SK-N-SH (cell line): ENCODE data around the gene NXNL1. TPM values are rescaled to one million over a fixed set of nuclear protein-coding genes. Genes with fewer than 3 reads are reported as not detected.

ENCODE experiments used
- CTCF ChIA-PET: fragments of 300-600, 350-600 bp; formaldehyde crosslinking; extraction: SDS; loops from one replicate; lab custom pipeline; 2021; lab: Yijun Ruan, JAX
- POLR2A ChIA-PET: fragments of 350-600 bp; sonication (Branson Sonifier 250); formaldehyde crosslinking; extraction: SDS; loops from one replicate; lab custom pipeline; 2020; ENCODE audit warnings: antibody characterized with exemption, inconsistent platforms; lab: Yijun Ruan, JAX
- DNase-seq: peaks from one replicate; pipeline ENCODE4 v3.0.0; 2012
- H2AFZ ChIP-seq: fragments of 200-600 bp; sonication (generic); 2 replicates; pipeline ENCODE4 v1.8.1; 2016; ENCODE audit warnings: antibody characterized with exemption, mild to moderate bottlenecking, low read depth
- H3F3A ChIP-seq: fragments of 200-600 bp; sonication (generic); replicated peaks from 2 replicates; pipeline ENCODE3; 2016; ENCODE audit warnings: antibody characterized with exemption, mild to moderate bottlenecking; ENCODE audit not compliant: insufficient read depth
- H3K27ac ChIP-seq, 2 experiments: fragments of 200-500 bp in 1 of 2; fragments of 200-600 bp in 1 of 2; sonication (Bioruptor generic) in 1 of 2; sonication (generic), shearing (Covaris generic) in 1 of 2; 2 replicates each; pipeline versions ENCODE4 v1.5.1 to v1.6.1; 2014 to 2016; ENCODE audit warnings: low read depth in 2 of 2, inconsistent platforms in 1 of 2, low read length in 1 of 2, mild to moderate bottlenecking in 1 of 2, mixed read lengths in 1 of 2
- H3K27me3 ChIP-seq: fragments of 200-600 bp; sonication (generic), shearing (Covaris generic); 2 replicates; pipeline ENCODE4 v1.6.1; 2016; ENCODE audit warnings: mixed run types; ENCODE audit not compliant: insufficient read depth
- H3K36me3 ChIP-seq, 2 experiments: fragments of 200-500 bp in 1 of 2; fragments of 200-600 bp in 1 of 2; sonication (Bioruptor generic) in 1 of 2; sonication (generic) in 1 of 2; replicated peaks in 1 of 2; 2 replicates each; pipeline versions ENCODE3 to v1.5.1; 2014 to 2016; ENCODE audit warnings: low read length in 1 of 2, mild to moderate bottlenecking in 1 of 2; ENCODE audit not compliant: insufficient read depth in 2 of 2, control insufficient read depth in 1 of 2
- H3K4me1 ChIP-seq, 2 experiments: fragments of 200-500 bp in 1 of 2; fragments of 200-600 bp in 1 of 2; sonication (Bioruptor generic) in 1 of 2; sonication (generic), shearing (Covaris generic) in 1 of 2; 2 replicates each; pipeline versions ENCODE4 v1.5.1 to v1.6.1; 2014 to 2016; ENCODE audit warnings: low read depth in 1 of 2, low read length in 1 of 2, mixed run types in 1 of 2; ENCODE audit not compliant: insufficient read depth in 2 of 2, control insufficient read depth in 1 of 2
- H3K4me2 ChIP-seq: fragments of 200-600 bp; sonication (generic), shearing (Covaris generic); 2 replicates; pipeline ENCODE4 v1.6.1; 2017; ENCODE audit warnings: mixed run types
- H3K4me3 ChIP-seq, 2 experiments: fragments of 200-500 bp in 1 of 2; fragments of 200-600 bp in 1 of 2; sonication (Bioruptor generic) in 1 of 2; sonication (generic), shearing (Covaris generic) in 1 of 2; 2 replicates each; pipeline versions ENCODE4 v1.5.1 to v1.8.1; 2014 to 2016; ENCODE audit warnings: low read depth in 2 of 2, inconsistent platforms in 1 of 2, low read length in 1 of 2, mild to moderate bottlenecking in 1 of 2, mixed read lengths in 1 of 2, moderate library complexity in 1 of 2
- H3K79me2 ChIP-seq: fragments of 200-600 bp; sonication (generic); 2 replicates; pipeline ENCODE4 v1.8.1; 2017; ENCODE audit warnings: mild to moderate bottlenecking; ENCODE audit not compliant: insufficient read depth
- H3K9ac ChIP-seq: fragments of 200-600 bp; sonication (generic); 2 replicates; pipeline ENCODE4 v1.6.1; 2017; ENCODE audit warnings: mixed run types
- H3K9me2 ChIP-seq: fragments of 200-600 bp; sonication (generic); 2 replicates; pipeline ENCODE4 v1.6.1; 2017; ENCODE audit warnings: mixed run types
- H3K9me3 ChIP-seq: fragments of 200-600 bp; sonication (generic); 2 replicates; pipeline ENCODE4 v1.6.1; 2017; ENCODE audit warnings: mixed run types, mild to moderate bottlenecking, moderate library complexity
- H4K20me1 ChIP-seq: fragments of 200-600 bp; sonication (generic); 2 replicates; pipeline ENCODE4 v1.6.1; 2017; ENCODE audit warnings: mild to moderate bottlenecking, mixed run types; ENCODE audit not compliant: insufficient read depth
- CHD2 ChIP-seq: fragments of 150-350 bp; IDR thresholded peaks from 2 replicates; pipeline ENCODE4 v1.6.1; 2018; ENCODE audit warnings: low read length; ENCODE audit not compliant: partially characterized antibody
- FOXJ3 ChIP-seq: sonication (generic); formaldehyde crosslinking; IDR thresholded peaks from 2 replicates; pipeline ENCODE4 v1.5.1; 2020; ENCODE audit warnings: mild to moderate bottlenecking, missing genetic modification reagents
- GATA2 ChIP-seq: sonication (generic); formaldehyde crosslinking; IDR thresholded peaks from 2 replicates; pipeline ENCODE4 v1.5.0; 2020; ENCODE audit warnings: mild to moderate bottlenecking, missing genetic modification reagents
- IRF3 ChIP-seq: fragments of 150-350 bp; IDR thresholded peaks from 2 replicates; pipeline ENCODE4 v1.6.1; 2016; ENCODE audit warnings: mild to moderate bottlenecking, low read depth, low read length
- JUND ChIP-seq: IDR thresholded peaks from 2 replicates; pipeline ENCODE4 v1.4.0; 2012
- MXI1 ChIP-seq: IDR thresholded peaks from 2 replicates; pipeline ENCODE4 v1.6.1; 2012; ENCODE audit warnings: mild to moderate bottlenecking, low read depth, low read length, improper control_type of control experiment
- NFIC ChIP-seq: IDR thresholded peaks from 2 replicates; pipeline ENCODE4 v1.4.0; 2012; ENCODE audit warnings: borderline replicate concordance
- RCOR1 ChIP-seq: fragments of 150-350 bp; IDR thresholded peaks from 2 replicates; pipeline ENCODE4 v1.6.1; 2017; ENCODE audit warnings: antibody characterized with exemption, low read length
- REST ChIP-seq: IDR thresholded peaks from 2 replicates; pipeline ENCODE4 v1.6.1; 2012; ENCODE audit warnings: mild to moderate bottlenecking, low read depth, low read length, moderate library complexity
- RFX5 ChIP-seq: IDR thresholded peaks from 2 replicates; pipeline ENCODE4 v1.6.1; 2012; ENCODE audit warnings: mild to moderate bottlenecking, improper control_type of control experiment, low read length
- RXRA ChIP-seq: IDR thresholded peaks from 2 replicates; pipeline ENCODE4 v1.4.0; 2012; ENCODE audit warnings: low read depth, mild to moderate bottlenecking, borderline replicate concordance
- TAF1 ChIP-seq: IDR thresholded peaks from 2 replicates; pipeline ENCODE4 v1.6.1; 2012; ENCODE audit warnings: low read depth, mild to moderate bottlenecking, low read length, moderate library complexity, borderline replicate concordance
- TCF12 ChIP-seq: IDR thresholded peaks from 2 replicates; pipeline ENCODE4 v1.4.0; 2012
- USF1 ChIP-seq: IDR thresholded peaks from 2 replicates; pipeline ENCODE4 v1.4.0; 2012; ENCODE audit warnings: low read depth, borderline replicate concordance
- WGBS: methylation state at CpG from one replicate; pipeline ENCODE4 v1.1.6; 2017; ENCODE audit warnings: low lambda C conversion rate; 5-methylcytosine and 5-hydroxymethylcytosine counted together
- polyA plus RNA-seq, 3 experiments: library from polyadenylated mRNA; depleted of rRNA; stranded (reverse); fragments of >200 nt; gene quantifications; 2 replicates each; pipeline ENCODE4 v1.2.3, GENCODE V29; 2012
- TF ChIP-seq, protein P1 (sequence below): fragments of 200-600 bp; sonication (generic); IDR thresholded peaks from 2 replicates; pipeline ENCODE4 v1.6.1; 2017; ENCODE audit warnings: antibody characterized with exemption, mild to moderate bottlenecking, moderate library complexity

The NXNL1 gene
- polyA plus RNA-seq, 1 of the 3 experiments (the other 2 are of a cell fraction): not detected

DNA sequence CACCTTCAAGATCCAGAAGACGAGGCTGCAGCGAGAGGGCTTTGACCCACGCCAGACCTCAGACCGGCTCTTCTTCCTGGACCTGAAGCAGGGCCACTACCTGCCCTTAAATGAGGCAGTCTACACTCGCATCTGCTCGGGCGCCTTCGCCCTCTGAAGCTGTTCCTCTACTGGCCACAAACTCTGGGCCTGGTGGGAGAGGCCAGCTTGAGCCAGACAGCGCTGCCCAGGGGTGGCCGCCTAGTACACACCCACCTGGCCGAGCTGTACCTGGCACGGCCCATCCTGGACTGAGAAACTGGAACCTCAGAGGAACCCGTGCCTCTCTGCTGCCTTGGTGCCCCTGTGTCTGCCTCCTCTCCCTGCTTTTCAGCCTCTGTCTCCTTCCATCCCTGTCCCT, 43.7 kb upstream of the NXNL1 start:
- H3K9ac ChIP-seq: no peak overlapping the region
- no peaks in the 10 kb centered on the region for H3K9me3 ChIP-seq
- peaks cover 44% of the 10 kb centered on the region for H3K79me2 ChIP-seq
- no peaks in the 10 kb centered on the region for H3K9me2 ChIP-seq
- no peak overlapping the region for H2AFZ ChIP-seq
- H3K36me3 ChIP-seq: peaks cover 2 to 9% of the 10 kb centered on the region in 2 experiments
- H4K20me1 ChIP-seq: no peaks in the 10 kb centered on the region
- CTCF ChIA-PET: interaction anchor here (2.6 kb wide), 1 partner anchor 9 kb away, joined by 15 read pairs; no protein-coding TSS in a partner anchor
- H3K4me2 ChIP-seq: no peak overlapping the region
- DNase-seq: no peak
- H3K27me3 ChIP-seq: no peaks in the 10 kb centered on the region
- H3K4me1 ChIP-seq: no peaks in the 10 kb centered on the region; a peak in 1 of 4 replicates
- H3F3A ChIP-seq: peaks cover 15% of the 10 kb centered on the region
- POLR2A ChIA-PET: no interaction called here
- 97% methylated on average over 7 of the region's 13 CpGs for WGBS
- no peak overlapping the region for H3K27ac ChIP-seq
- no peak overlapping the region for H3K4me3 ChIP-seq
- TF ChIP-seq USF1: no peak
- TF ChIP-seq RFX5: no peak

- no peak for DNase-seq
- H3K4me1 ChIP-seq: no peaks in the 10 kb centered on the region; a peak in 1 of 4 replicates
- no peaks in the 10 kb centered on the region for H4K20me1 ChIP-seq
- H3K79me2 ChIP-seq: peaks cover 40% of the 10 kb centered on the region
- no peaks in the 10 kb centered on the region for H3K27me3 ChIP-seq
- H3K9me2 ChIP-seq: no peaks in the 10 kb centered on the region
- no peak overlapping the region for H3K27ac ChIP-seq
- WGBS: 88% methylated on average over 2 of the region's 2 CpGs
- H3K4me2 ChIP-seq: no peak overlapping the region
- H3F3A ChIP-seq: peaks cover 15% of the 10 kb centered on the region
- H3K9me3 ChIP-seq: no peaks in the 10 kb centered on the region
- peaks cover 0 to 9% of the 10 kb centered on the region in 2 experiments for H3K36me3 ChIP-seq
- H3K4me3 ChIP-seq: no peak overlapping the region
- TF ChIP-seq JUND (no peak), RXRA (no peak), NFIC (no peak), MXI1 (no peak), FOXJ3 (CRISPR knock-in tag) (no peak), RFX5 (no peak), RCOR1 (no peak)
- TF ChIP-seq, all 33 proteins: peak for 0
- Histone ChIP-seq H3K9ac (no peak overlapping the region), H2AFZ (no peak overlapping the region)
- POLR2A ChIA-PET: no interaction called here
- CTCF ChIA-PET: interaction anchor here (2.6 kb wide), 1 partner anchor 8 kb away, joined by 15 read pairs; no protein-coding TSS in a partner anchor
Measured at GRCh38 chr19:17504030-17504429, 43.3 kb upstream of the NXNL1 start.

DNA sequence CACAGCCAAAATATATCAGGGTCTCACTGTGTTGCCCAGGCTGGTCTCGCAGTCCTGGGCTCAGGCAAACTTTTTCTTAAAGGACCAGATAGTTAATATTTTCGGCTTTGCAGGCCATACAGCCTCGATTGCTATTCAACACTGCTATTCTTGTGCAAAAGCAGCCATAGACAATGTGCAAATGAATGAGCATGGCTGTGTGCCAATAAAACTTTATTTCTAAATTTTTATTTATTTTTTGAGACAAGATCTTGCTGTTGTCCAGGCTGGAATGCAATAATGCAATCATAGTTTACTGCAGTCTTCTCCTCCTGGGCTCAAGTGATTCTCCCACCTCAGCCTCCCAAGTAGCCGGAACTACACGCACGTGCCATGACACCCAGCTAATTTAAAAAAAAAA, 42.5 kb upstream of the NXNL1 start:
- H3K27me3 ChIP-seq: no peaks in the 10 kb centered on the region
- H3K4me1 ChIP-seq: no peaks in the 10 kb centered on the region; a peak in 1 of 4 replicates
- H3K4me2 ChIP-seq: no peak overlapping the region
- POLR2A ChIA-PET: no interaction called here
- peaks cover 0 to 9% of the 10 kb centered on the region in 2 experiments for H3K36me3 ChIP-seq
- no peak overlapping the region for H3K9ac ChIP-seq
- H3K27ac ChIP-seq: no peak overlapping the region
- H3K79me2 ChIP-seq: peaks cover 33% of the 10 kb centered on the region
- WGBS: over 99% methylated on average over 6 of the region's 6 CpGs
- H2AFZ ChIP-seq: no peak overlapping the region
- CTCF ChIA-PET: no interaction called here
- no peaks in the 10 kb centered on the region for H3K9me2 ChIP-seq
- H4K20me1 ChIP-seq: no peaks in the 10 kb centered on the region
- no peak overlapping the region for H3K4me3 ChIP-seq
- no peaks in the 10 kb centered on the region for H3K9me3 ChIP-seq
- no peak for DNase-seq
- H3F3A ChIP-seq: peaks cover 10% of the 10 kb centered on the region
- TF ChIP-seq RFX5 (no peak), TAF1 (no peak), IRF3 (no peak), CHD2 (no peak), GATA2 (CRISPR knock-in tag) (no peak), TCF12 (no peak), REST (no peak), JUND (no peak), RXRA (no peak)
- TF ChIP-seq, protein P1, sequence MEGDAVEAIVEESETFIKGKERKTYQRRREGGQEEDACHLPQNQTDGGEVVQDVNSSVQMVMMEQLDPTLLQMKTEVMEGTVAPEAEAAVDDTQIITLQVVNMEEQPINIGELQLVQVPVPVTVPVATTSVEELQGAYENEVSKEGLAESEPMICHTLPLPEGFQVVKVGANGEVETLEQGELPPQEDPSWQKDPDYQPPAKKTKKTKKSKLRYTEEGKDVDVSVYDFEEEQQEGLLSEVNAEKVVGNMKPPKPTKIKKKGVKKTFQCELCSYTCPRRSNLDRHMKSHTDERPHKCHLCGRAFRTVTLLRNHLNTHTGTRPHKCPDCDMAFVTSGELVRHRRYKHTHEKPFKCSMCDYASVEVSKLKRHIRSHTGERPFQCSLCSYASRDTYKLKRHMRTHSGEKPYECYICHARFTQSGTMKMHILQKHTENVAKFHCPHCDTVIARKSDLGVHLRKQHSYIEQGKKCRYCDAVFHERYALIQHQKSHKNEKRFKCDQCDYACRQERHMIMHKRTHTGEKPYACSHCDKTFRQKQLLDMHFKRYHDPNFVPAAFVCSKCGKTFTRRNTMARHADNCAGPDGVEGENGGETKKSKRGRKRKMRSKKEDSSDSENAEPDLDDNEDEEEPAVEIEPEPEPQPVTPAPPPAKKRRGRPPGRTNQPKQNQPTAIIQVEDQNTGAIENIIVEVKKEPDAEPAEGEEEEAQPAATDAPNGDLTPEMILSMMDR: no peak
